ENCODE data around the gene CNTNAP2.

DNA sequence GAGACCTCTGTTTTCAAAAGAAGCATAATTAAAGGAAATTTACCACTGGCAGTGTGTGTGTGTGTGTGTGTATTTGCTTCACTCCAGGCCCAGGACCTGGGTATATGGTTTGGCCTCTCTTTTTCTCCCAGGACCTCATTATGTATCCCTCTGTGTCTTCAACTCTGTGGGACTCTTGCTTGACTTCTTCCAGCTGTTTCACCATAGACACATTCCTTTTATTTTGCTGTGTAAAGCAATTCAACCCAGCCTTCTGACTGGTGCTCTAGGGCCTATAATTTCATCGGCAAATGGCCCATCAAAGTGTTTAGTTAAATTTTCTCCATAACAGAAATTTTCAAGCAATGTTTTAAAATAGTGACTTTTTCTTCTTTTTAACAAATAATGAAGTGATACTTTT, 954.3 kb downstream of the CNTNAP2 start:
- TF ChIP-seq GATA2 (IDR thresholded peaks at IDR 0.05; ENCODE audit: low read depth, low read length) (no peak), GATA3 (IDR thresholded peaks at IDR 0.05; ENCODE audit: low read depth, low read length) (no peak)
